HG03108 (cell line): Measurements from ENCODE around the gene ADORA3.
"Not testable (repeated sequence)": the region's sequence is repeated elsewhere in the genome, so short reads cannot be mapped to it uniquely, and the experiment has no call there.

Experiments used
- ATAC-seq: cut with Tn5 transposase; IDR thresholded peaks from one replicate; pipeline ENCODE4 v1.9.1; 2021; ENCODE audit warnings: moderate library complexity; ENCODE audit not compliant: unreplicated experiment

Gene ADORA3

DNA sequence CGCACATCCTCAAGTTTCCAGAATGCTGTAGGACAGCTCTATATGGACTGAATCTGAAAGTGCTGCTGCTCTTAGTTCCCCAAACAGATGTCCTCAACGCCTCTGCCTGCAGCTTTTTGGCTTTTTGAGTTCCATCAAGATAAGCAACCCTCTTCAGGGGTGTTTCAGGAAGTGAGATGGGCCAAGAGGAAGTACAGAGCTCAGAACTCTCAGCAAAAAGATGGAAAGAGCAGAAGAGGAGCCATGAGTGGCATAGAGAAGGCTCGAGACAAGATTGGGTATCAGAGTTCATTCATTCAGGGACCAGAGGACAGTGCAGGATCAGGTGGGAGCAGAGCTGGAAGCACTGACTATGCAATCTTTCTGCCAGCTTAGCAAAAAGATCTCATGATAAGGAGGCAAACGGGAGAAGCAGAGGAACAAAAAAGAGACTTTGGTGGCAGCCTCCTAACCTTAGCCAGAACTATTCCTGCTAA, at the start of gene ADORA3, which contains the start of gene TMIGD3:
Gene ADORA3, minus strand, starts transcription at position 49 of the 476 bp plus-strand sequence. CDS start 279 bp downstream, outside the sequence.
Gene TMIGD3, minus strand, starts transcription at position 49 of the 476 bp plus-strand sequence. CDS start 279 bp downstream, outside the sequence.
- ATAC-seq: no peak

DNA sequence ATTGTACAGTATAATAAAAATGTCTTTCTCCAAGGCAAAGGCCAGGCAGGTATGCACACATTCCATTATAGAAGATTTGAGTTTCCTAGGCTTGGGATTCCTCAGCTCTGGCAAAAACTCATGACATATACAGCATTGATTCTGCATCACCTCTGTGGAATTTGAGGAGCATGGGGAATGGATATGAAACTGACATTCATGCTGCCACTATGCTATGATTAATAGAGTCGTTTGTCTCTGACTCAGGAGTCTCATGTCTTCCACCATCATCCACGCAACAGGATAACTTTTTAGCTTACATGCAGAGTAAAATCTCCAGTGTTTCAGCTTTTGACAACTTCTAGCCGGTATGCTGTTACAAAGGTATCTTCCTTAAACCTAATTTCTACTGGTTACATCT, 49.8 kb upstream of the ADORA3 start:
- no peak for ATAC-seq

DNA sequence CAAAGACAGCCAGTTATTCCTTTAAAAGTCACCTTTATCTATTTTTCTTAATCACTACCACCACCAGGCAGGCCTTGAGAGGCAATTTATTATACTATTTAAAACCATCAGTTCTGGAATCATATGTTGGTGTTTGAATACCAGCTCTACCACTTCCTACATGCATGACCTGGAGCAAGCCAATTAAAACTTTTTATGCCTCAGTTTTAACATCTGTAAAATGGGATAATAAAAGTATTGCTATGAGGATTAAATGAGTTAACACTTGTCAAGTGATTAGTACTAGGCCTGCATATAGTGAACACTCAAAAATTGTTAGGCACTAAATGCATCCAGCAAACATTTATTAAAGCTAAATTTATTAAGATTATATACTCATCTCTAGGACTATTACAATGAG, 49.2 kb upstream of the ADORA3 start:
- ATAC-seq: no peak

DNA sequence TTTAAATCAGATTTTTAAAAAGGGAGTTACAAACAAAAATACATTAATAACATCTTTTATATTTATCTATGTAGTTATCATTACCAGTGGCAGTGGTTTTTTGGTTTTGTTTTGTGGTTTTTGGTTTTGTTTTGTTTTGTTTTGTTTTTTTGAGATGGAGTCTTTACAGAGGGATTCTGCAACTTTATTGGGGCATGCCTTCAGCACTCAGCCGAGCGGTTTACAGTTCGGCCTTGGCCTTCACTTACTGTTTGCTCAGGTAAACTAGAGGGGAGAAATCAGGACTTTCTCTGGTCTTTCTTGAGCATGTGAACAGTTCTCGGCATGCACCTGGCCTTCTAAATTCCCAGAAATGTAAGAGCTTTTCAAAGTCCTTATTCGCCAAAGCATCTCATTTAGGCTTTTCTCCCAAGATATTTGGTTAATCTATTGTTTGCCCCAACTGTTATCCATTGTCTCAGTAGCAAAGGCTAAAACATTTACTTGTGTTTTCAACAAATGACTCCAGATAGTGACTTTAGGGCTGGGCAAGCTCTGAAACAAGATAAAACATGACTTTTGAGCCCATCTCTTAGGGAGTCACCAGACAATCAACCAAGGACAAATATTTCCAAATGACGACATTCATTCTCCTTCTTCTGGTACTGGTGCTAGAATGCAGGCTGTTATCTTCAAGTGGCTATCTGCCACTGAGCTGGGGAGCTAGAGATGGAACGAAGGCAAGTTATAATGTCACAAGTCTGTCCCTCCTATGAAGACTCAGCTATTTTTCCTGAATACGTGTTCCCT, 48.4 kb upstream of the ADORA3 start:
- no peak for ATAC-seq

GRCh38 chr1:111547786-111548185, 44.4 kb upstream of the ADORA3 start:
- not testable (repeated sequence) for ATAC-seq

DNA sequence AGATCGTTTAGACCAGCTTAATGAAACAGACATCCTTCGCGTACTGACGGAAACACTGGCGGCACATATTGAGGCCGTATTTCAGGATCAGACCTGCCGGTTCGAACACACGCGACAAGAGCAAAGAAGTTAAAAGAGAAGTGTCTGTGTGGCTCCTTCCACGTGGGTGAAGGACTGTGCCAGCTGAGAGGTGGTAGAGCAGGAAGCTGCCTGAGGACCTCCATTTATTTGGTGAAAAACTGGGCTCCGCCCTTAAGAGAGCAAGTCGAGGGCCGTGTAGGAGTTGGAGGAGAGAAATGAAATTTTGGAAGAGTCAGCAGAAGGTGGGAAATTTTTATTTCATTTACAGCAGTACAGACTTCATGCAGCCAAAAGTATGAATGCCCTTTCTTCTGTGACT, 38.8 kb upstream of the ADORA3 start:
- no peak for ATAC-seq

GRCh38 chr1:111541721-111542120, 38.3 kb upstream of the ADORA3 start:
- no peak for ATAC-seq

- no peak for ATAC-seq
Observed at GRCh38 chr1:111540928-111541327, 37.5 kb upstream of the ADORA3 start.

DNA sequence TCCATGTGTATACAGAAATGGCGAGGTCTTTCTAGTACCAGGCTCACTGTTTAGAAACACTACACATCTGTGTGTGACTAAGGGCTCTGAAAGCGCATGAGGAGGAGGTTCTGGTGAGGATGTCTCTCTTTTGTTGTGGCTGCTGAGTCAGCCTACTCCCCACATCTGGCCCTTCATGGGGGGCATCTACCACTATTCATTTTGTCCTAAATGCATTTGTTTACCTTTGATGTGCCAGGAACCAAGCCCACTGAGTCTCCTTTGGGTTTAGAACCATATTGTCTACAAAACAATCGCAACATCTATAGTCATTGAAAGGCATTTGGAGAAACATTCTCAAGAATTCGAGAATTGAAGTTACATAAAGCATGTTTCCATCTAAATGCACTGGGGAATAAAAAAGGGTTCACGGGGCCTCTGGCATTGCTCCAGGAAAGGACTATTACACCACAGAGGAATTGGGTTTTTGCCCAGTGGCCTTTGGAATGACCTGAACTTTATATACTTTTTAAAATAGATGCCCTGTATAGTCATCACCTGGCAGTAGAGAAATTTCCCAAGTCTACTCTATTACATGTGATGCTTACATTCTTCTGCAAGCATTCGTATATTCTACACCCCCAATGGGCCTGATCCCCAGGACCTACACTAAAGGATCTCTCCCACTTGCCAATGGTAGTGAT, 35.1 kb upstream of the ADORA3 start:
- no peak for ATAC-seq

DNA sequence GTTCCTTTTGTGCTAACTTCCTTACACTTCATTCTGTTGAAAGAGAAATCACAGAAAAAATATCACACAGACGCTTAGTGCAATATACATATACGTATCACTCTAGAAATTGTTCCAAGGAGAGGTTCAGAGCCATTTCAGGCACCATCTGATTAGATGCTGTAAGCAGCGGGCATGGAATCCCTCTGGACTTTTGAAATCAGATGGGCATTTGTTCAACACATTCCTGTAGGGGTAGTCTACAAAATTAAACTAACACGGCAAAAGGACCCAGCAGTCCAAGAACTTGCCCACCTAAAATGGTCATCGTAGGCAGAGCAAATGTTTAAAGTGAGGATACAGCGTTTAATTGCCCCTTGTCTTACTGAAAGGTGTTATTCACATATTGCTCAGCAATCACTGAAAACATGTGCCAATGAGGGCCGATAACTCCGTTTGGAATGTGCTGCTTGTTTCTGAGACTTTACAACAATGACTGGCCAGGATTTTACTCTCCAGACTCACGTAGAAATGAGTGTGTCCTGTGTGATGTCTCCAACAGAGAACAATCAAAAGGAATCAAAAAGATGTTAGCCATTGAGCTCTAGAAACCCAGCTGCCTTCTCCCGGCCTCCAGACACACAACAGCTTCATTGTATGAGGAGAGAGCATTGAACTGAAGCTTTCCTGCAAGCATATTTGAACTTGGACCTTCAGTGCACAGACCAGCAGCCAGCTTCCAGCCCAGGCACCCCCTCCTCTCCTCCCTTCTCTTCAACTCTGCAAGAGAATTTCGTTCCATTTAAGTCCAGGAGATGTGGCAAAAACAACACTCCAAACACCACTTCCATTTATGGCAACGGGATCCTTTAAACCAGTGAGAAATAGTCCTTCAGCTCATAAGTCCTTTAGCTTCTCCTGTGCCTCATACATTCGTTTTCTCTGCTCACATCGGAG, 32.1 kb upstream of the ADORA3 start:
- ATAC-seq: no peak

GRCh38 chr1:111520053-111520452, 16.6 kb upstream of the ADORA3 start:
- ATAC-seq: no peak

GRCh38 chr1:111517469-111518225, 14.2 kb upstream of the ADORA3 start:
- no peak for ATAC-seq

DNA sequence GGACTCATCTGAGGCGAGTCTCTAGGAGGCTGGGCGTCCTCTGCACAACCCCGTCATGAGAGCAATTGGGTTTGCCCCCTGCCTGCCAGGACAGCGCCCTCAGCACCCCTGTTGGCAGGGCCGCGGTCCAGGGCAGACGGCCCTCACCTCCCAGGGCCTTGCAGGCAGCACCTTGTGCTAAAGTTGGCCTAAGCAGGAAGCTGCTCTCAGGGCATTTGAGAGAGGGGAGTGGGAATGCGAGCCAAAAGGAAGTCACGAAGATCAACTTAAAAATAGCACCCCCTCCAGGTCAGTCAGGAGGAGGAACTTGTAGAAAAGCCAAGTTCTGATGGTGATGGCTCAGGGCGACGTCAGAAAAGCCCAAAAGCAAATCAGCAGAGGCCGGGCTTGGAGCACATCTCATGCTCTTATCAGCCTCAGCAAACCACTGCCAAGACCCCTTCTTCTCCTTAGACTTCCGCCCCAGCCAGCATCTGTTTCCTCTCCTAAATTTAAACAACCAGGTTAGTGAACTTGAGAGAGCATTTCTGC, 12.6 kb upstream of the ADORA3 start:
- ATAC-seq: peak; percentile 38

DNA sequence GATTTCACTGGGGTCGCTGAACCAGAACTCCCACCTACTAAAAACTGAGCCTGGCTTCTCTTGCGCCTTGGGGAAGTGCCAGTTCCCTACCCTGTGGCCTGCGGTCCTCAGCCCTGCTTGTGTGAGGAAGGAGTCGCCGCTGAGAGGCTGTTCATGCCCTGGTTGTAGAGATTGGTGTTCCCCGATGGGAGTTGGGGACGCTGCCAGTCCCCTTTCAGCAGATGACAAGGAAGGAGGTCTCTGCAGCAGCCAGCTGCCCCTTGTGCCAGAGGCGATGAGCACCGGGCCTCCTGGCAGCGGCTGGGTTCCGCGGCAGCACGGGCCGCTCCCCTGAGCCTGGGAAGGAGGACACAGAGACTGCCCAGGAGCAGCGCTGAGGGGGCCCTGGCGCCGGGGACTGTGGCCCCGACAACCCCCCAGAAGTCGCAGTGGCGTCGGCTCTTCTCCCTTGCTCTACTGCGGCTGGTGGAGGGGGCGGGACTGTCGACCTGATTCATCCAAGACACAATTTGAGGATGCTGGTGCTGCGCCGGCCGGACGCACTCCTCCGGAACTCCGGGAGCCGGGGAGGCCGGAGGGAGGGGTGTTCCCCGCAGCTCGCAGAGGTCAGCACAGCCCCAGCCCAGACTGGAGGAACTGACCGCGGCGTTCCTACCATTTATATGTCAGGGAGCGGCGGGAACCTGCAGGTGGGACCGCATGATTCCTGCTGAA, 12.0 kb upstream of the ADORA3 start:
- no peak for ATAC-seq

GRCh38 chr1:111513410-111514020, 10.1 kb upstream of the ADORA3 start:
- no peak for ATAC-seq

- no peak for ATAC-seq
Observed at GRCh38 chr1:111512931-111513330, 9.5 kb upstream of the ADORA3 start.

- ATAC-seq: no peak
Observed at GRCh38 chr1:111512132-111512889, 8.9 kb upstream of the ADORA3 start.

DNA sequence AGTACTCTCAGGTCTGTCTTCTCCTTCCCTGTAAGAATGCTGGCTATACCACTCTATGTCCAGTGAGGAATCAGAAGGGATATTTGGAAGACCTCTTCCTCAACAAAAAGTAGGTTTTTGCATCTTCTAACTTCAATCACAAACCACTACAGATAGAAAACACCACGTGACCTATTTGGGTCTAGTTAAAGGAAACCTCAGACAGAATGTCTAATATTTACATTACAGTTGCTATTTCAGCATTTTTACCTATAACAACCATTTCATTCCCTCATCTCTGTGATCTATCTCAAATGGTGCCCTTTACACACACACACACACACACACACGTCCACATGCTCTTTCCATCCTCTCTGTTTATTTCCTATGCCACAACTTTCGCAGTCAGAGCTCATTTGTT, 7.9 kb upstream of the ADORA3 start:
- ATAC-seq: no peak
